ENCODE measurements around the gene OR5K1. TPM values are rescaled to one million over a fixed set of nuclear protein-coding genes. Genes with fewer than 3 reads are reported as not detected.

Gene OR5K1
- total and polyA plus RNA-seq, 2 donors (not counting 1 experiment from before 2014, with no cell fraction given) = not detected

DNA sequence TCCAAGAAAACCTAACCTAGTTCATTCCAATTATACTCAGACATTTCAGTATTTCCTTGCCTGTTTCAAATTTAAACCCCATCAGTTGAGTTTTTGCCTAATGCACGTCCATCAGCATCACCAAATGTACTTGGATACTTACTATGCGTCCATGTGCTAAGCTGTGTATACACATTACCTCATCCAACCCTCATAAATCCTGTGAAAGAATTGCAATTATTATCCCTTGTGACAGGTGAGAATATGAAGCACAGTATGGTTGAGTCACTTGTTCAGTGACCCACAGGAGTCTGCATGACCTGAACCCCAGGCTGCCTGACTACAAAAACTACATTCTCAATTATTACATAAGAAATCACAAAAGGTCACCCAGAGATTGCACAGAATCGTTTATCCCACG, 37.0 kb downstream of the OR5K1 start:
- no peak overlapping the region for H3K4me2 ChIP-seq (ENCODE audit: extremely low read depth, insufficient read depth, low read length)
- TF ChIP-seq, protein P1, sequence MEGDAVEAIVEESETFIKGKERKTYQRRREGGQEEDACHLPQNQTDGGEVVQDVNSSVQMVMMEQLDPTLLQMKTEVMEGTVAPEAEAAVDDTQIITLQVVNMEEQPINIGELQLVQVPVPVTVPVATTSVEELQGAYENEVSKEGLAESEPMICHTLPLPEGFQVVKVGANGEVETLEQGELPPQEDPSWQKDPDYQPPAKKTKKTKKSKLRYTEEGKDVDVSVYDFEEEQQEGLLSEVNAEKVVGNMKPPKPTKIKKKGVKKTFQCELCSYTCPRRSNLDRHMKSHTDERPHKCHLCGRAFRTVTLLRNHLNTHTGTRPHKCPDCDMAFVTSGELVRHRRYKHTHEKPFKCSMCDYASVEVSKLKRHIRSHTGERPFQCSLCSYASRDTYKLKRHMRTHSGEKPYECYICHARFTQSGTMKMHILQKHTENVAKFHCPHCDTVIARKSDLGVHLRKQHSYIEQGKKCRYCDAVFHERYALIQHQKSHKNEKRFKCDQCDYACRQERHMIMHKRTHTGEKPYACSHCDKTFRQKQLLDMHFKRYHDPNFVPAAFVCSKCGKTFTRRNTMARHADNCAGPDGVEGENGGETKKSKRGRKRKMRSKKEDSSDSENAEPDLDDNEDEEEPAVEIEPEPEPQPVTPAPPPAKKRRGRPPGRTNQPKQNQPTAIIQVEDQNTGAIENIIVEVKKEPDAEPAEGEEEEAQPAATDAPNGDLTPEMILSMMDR (conservative IDR thresholded peaks at IDR 0.05 in 1 of 2, IDR thresholded peaks at IDR 0.05 in 1 of 2; ENCODE audit: low read depth in 1 of 2, low read length in 2 of 2) = no peak
- no peak for TF ChIP-seq EZH2 (IDR thresholded peaks at IDR 0.05; ENCODE audit: low read length, missing control alignments)
- H3K4me1 ChIP-seq (ENCODE audit: control insufficient read depth, extremely low read depth, insufficient read depth, low read length) = no peaks in the 10 kb centered on the region
- H3K27ac ChIP-seq (ENCODE audit: insufficient read depth, low read length) = no peak overlapping the region
- H3K4me3 ChIP-seq (replicated peaks in 1 of 4; ENCODE audit: control extremely low read depth in 1 of 4, insufficient read depth in 1 of 4, low read depth in 3 of 4, low read length in 4 of 4) = no peak overlapping the region
- no peaks in the 10 kb centered on the region for H3K79me2 ChIP-seq (ENCODE audit: control insufficient read depth, insufficient read depth, low read length)
- H3K9me3 ChIP-seq (ENCODE audit: control insufficient read depth, insufficient read depth, low read depth, low read length) = no peaks in the 10 kb centered on the region
- no peak for DNase-seq (ENCODE audit: low read depth in 2 of 2)
- H2AFZ ChIP-seq (ENCODE audit: low read length) = no peak overlapping the region
- H3K27me3 ChIP-seq (ENCODE audit: control insufficient read depth, insufficient read depth, low read length) = no peaks in the 10 kb centered on the region
- H3K9ac ChIP-seq (ENCODE audit: insufficient read depth, low read length) = no peak overlapping the region
- no peaks in the 10 kb centered on the region for H3K36me3 ChIP-seq (ENCODE audit: control insufficient read depth, insufficient read depth, low read length)
- H4K20me1 ChIP-seq (ENCODE audit: control insufficient read depth, extremely low read depth, insufficient read depth, low read length) = peaks cover 1% of the 10 kb centered on the region

DNA sequence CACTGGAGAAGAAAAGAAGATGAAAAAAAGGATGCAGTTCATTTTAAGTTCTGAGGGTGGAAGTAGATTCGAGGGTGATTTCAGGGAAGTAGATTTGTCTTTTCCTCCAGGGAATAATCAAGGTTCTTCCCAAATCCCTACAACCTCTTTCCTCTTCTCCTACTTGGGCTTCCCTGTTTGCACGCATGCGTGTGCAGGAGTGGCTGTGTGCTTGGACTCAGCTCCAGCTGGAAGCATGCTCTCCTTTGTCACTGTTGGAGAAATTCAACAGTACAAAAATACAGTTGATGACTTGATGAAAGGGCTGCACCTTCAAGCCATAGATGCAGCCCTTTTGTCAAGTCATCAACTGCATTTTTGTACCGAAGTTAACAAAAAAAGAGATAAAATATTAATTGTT, 38.3 kb downstream of the OR5K1 start:
- H3K4me2 ChIP-seq (ENCODE audit: extremely low read depth, insufficient read depth, low read length) = no peak overlapping the region
- no peaks in the 10 kb centered on the region for H3K79me2 ChIP-seq (ENCODE audit: control insufficient read depth, insufficient read depth, low read length)
- no peak overlapping the region for H3K27ac ChIP-seq (ENCODE audit: insufficient read depth, low read length)
- H3K36me3 ChIP-seq (ENCODE audit: control insufficient read depth, insufficient read depth, low read length) = no peaks in the 10 kb centered on the region
- no peak overlapping the region for H3K9ac ChIP-seq (ENCODE audit: insufficient read depth, low read length)
- peaks cover 1% of the 10 kb centered on the region for H4K20me1 ChIP-seq (ENCODE audit: control insufficient read depth, extremely low read depth, insufficient read depth, low read length)
- no peaks in the 10 kb centered on the region for H3K27me3 ChIP-seq (ENCODE audit: control insufficient read depth, insufficient read depth, low read length)
- H3K4me3 ChIP-seq (replicated peaks in 1 of 4; ENCODE audit: control extremely low read depth in 1 of 4, insufficient read depth in 1 of 4, low read depth in 3 of 4, low read length in 4 of 4) = no peak overlapping the region
- no peaks in the 10 kb centered on the region for H3K9me3 ChIP-seq (ENCODE audit: control insufficient read depth, insufficient read depth, low read depth, low read length)
- no peak for DNase-seq (ENCODE audit: low read depth in 2 of 2)
- H2AFZ ChIP-seq (ENCODE audit: low read length) = no peak overlapping the region
- no peak for TF ChIP-seq EZH2 (IDR thresholded peaks at IDR 0.05; ENCODE audit: low read length, missing control alignments)
- TF ChIP-seq, protein P1 (conservative IDR thresholded peaks at IDR 0.05 in 1 of 2, IDR thresholded peaks at IDR 0.05 in 1 of 2; ENCODE audit: low read depth in 1 of 2, low read length in 2 of 2) = no peak
- H3K4me1 ChIP-seq (ENCODE audit: control insufficient read depth, extremely low read depth, insufficient read depth, low read length) = no peaks in the 10 kb centered on the region

DNA sequence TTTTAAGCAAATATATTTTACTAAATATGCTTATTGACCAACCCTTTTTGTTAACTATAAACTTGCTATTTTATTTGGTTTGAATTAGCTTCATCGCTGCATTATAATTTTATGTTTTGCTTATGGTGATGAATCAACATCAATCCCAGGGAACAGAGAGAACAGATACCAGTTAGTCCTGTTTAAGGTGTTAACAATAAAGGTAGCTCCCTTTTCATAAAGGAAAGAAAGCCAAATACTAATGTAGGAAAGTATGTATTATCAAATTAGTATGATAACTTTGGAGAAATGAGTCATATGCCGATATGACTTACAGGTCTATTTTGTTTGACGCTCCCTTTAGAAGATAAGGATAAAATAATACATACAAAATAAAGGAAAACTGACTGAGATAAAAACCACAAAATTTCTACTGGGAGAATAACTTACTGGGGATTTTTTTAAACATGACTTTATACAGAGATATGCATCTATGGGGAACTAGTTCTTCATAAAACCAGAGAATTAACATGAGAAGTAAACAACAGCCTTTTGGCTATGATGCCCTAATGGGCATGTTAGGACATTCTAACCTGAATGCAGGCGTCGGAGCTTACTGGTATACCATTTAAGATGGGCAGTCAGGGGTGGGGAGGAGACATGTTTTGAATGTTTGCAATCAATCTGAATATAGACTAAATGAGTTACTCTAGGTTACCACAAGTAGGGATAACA, 39.0 kb downstream of the OR5K1 start:
- H4K20me1 ChIP-seq (ENCODE audit: control insufficient read depth, extremely low read depth, insufficient read depth, low read length) = peaks cover 1% of the 10 kb centered on the region
- H3K9ac ChIP-seq (ENCODE audit: insufficient read depth, low read length) = no peak overlapping the region
- H2AFZ ChIP-seq (ENCODE audit: low read length) = no peak overlapping the region

More for the DNA sequence above, 39.0 kb downstream of the OR5K1 start:
- DNase-seq (ENCODE audit: low read depth in 2 of 2) = no peak
- Histone ChIP-seq H3K4me1 (ENCODE audit: control insufficient read depth, extremely low read depth, insufficient read depth, low read length) (no peaks in the 10 kb centered on the region), H3K27me3 (ENCODE audit: control insufficient read depth, insufficient read depth, low read length) (no peaks in the 10 kb centered on the region), H3K27ac (ENCODE audit: insufficient read depth, low read length) (no peak overlapping the region), H3K9me3 (ENCODE audit: control insufficient read depth, insufficient read depth, low read depth, low read length) (no peaks in the 10 kb centered on the region), H3K79me2 (ENCODE audit: control insufficient read depth, insufficient read depth, low read length) (no peaks in the 10 kb centered on the region), H3K4me3 (replicated peaks in 1 of 4; ENCODE audit: control extremely low read depth in 1 of 4, insufficient read depth in 1 of 4, low read depth in 3 of 4, low read length in 4 of 4) (no peak overlapping the region), H3K4me2 (ENCODE audit: extremely low read depth, insufficient read depth, low read length) (no peak overlapping the region), H3K36me3 (ENCODE audit: control insufficient read depth, insufficient read depth, low read length) (no peaks in the 10 kb centered on the region)
- no peak for TF ChIP-seq EZH2 (IDR thresholded peaks at IDR 0.05; ENCODE audit: low read length, missing control alignments)
- TF ChIP-seq, protein P1 (conservative IDR thresholded peaks at IDR 0.05 in 1 of 2, IDR thresholded peaks at IDR 0.05 in 1 of 2; ENCODE audit: low read depth in 1 of 2, low read length in 2 of 2) = no peak
